ENCODE results near the gene SVOP.

DNA sequence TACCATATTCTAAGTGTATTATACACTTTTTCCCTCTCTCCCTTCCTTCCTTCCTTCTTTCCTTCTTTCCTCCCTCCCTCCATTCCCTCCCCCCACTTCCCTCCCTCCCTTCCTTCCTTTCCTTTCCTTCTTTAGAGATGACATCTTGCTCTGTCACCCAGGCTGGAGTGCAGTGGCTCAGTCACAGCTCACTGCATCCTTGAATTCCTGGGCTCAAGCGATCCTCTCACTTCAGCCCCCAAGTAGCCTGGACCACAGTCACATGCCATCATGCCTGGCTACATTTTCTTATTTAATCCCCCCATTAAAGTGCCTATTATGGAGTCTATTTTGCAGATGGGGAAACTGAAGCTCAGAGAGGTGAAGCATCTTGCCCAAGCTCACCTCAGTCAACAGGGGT is 55.0 kb downstream of the SVOP start:
- TF ChIP-seq, protein P1, sequence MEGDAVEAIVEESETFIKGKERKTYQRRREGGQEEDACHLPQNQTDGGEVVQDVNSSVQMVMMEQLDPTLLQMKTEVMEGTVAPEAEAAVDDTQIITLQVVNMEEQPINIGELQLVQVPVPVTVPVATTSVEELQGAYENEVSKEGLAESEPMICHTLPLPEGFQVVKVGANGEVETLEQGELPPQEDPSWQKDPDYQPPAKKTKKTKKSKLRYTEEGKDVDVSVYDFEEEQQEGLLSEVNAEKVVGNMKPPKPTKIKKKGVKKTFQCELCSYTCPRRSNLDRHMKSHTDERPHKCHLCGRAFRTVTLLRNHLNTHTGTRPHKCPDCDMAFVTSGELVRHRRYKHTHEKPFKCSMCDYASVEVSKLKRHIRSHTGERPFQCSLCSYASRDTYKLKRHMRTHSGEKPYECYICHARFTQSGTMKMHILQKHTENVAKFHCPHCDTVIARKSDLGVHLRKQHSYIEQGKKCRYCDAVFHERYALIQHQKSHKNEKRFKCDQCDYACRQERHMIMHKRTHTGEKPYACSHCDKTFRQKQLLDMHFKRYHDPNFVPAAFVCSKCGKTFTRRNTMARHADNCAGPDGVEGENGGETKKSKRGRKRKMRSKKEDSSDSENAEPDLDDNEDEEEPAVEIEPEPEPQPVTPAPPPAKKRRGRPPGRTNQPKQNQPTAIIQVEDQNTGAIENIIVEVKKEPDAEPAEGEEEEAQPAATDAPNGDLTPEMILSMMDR (conservative IDR thresholded peaks at IDR 0.05; ENCODE audit: low read depth, low read length): no peak
- TF ChIP-seq RAD21 (IDR thresholded peaks at IDR 0.05; ENCODE audit: low read length): no peak
- no peak for TF ChIP-seq RCOR1 (IDR thresholded peaks at IDR 0.05; ENCODE audit: insufficient replicate concordance, low read length)
- no peak for TF ChIP-seq MAZ (IDR thresholded peaks at IDR 0.05; ENCODE audit: borderline replicate concordance, low read depth, low read length)
- TF ChIP-seq MAFK (IDR thresholded peaks at IDR 0.05; ENCODE audit: low read depth, low read length): no peak
- TF ChIP-seq POLR2A (IDR thresholded peaks at IDR 0.05; ENCODE audit: low read depth, low read length): no peak
- no peak for TF ChIP-seq SMC3 (IDR thresholded peaks at IDR 0.05; ENCODE audit: low read depth, low read length)
